Uterus (tissue), 2 donors: ENCODE data around the gene FRAT2.

Source experiments
- CTCF ChIP-seq, 4 experiments: fragments of 200-600 bp in 2 of 4; fragments of 450-650 bp in 2 of 4; sonication (generic) in 2 of 4; IDR thresholded peaks; one replicate each; pipeline ENCODE4 v1.5.1; 2016 to 2019; ENCODE audit warnings: antibody characterized with exemption in 4 of 4, mild to moderate bottlenecking in 2 of 4, moderate library complexity in 1 of 4
- POLR2A ChIP-seq, 2 donors: fragments of 450-650 bp; IDR thresholded peaks; one replicate each; pipeline ENCODE4 v1.6.1; 2016; ENCODE audit warnings: antibody characterized with exemption in 2 of 2, mild to moderate bottlenecking in 1 of 2, moderate library complexity in 1 of 2

GRCh38 chr10:97321032-97321803, 13.3 kb downstream of the FRAT2 start:
- TF ChIP-seq CTCF (IDR thresholded peaks at IDR 0.05) = no peak
- TF ChIP-seq POLR2A (IDR thresholded peaks at IDR 0.05) = no peak
